Duodenal mucosa (tissue), 2 donors: ENCODE measurements around the gene KLF8.
A peak's percentile ranks its signal among the peaks of the same experiment; 100 is the strongest.

Experiments
- H3K27ac ChIP-seq: one replicate; pipeline ENCODE4 v1.7.0; 2013; ENCODE audit warnings: low read depth, low read length
- H3K27me3 ChIP-seq, 2 donors: one replicate each; pipeline ENCODE4 v1.7.0; 2013; ENCODE audit warnings: low read length in 2 of 2, control low read depth in 1 of 2; ENCODE audit not compliant: insufficient read depth in 2 of 2, control insufficient read depth in 1 of 2
- H3K36me3 ChIP-seq, 2 donors: one replicate each; pipeline ENCODE4 v1.7.0; 2013; ENCODE audit warnings: low read length in 2 of 2, control low read depth in 1 of 2; ENCODE audit not compliant: insufficient read depth in 2 of 2, control insufficient read depth in 1 of 2
- H3K4me1 ChIP-seq, 2 donors: one replicate each; pipeline ENCODE4 v1.7.0; 2013; ENCODE audit warnings: low read length in 2 of 2, control low read depth in 1 of 2; ENCODE audit not compliant: insufficient read depth in 2 of 2, control insufficient read depth in 1 of 2
- H3K4me3 ChIP-seq, 2 donors: one replicate each; pipeline ENCODE4 v1.7.0; 2013; ENCODE audit warnings: low read length in 2 of 2, low read depth in 1 of 2
- H3K9ac ChIP-seq, 2 donors: one replicate each; pipeline ENCODE4 v1.7.0; 2013; ENCODE audit warnings: low read length in 2 of 2, low read depth in 1 of 2
- H3K9me3 ChIP-seq, 2 donors: one replicate each; pipeline ENCODE4 v1.7.0; 2013; ENCODE audit warnings: low read length in 2 of 2, control low read depth in 1 of 2; ENCODE audit not compliant: control insufficient read depth in 1 of 2

Gene KLF8

GRCh38 chrX:56233100-56233499 lies 944 bp downstream of the KLF8 start:
- H3K4me1 ChIP-seq, result no peaks in the 10 kb centered on the region
- H3K9ac ChIP-seq, result peak overlapping the region in 1 of 2 donors; percentile 10
- H3K27me3 ChIP-seq, result no peaks in the 10 kb centered on the region
- H3K4me3 ChIP-seq, result peak overlapping the region; percentile 53 to 69
- H3K36me3 ChIP-seq, result no peaks in the 10 kb centered on the region
- no peak overlapping the region for H3K27ac ChIP-seq
- H3K9me3 ChIP-seq, result no peaks in the 10 kb centered on the region

DNA sequence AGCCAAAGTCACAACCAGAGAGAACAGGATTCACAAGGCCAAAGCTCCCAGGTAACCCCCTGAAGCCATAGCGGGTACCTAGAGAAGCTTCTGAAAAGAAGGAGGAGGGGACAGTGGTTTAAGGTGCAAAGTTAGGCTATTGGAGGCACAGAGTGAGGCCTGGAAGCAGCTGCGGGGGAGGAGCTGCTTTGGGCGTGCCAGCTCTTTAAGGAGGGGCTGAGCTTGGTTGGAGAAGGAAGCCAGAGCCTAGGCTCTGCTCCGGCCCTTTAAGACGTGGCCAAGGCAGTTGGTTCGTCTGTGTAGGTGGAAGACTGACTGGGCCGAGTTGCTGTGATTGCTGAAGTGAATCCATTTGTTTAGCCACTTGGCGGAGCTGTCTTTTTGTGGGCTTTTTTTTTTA lies 1.5 kb downstream of the KLF8 start:
- Histone ChIP-seq H3K4me3 (peak overlapping the region in 1 of 2 donors; percentile 53), H3K9ac (no peak overlapping the region), H3K27me3 (no peaks in the 10 kb centered on the region), H3K9me3 (no peaks in the 10 kb centered on the region), H3K4me1 (no peaks in the 10 kb centered on the region), H3K36me3 (no peaks in the 10 kb centered on the region), H3K27ac (no peak overlapping the region)

- no peaks in the 10 kb centered on the region for H3K9me3 ChIP-seq
- no peaks in the 10 kb centered on the region for H3K36me3 ChIP-seq
- no peak overlapping the region for H3K27ac ChIP-seq
- no peak overlapping the region for H3K9ac ChIP-seq
- no peaks in the 10 kb centered on the region for H3K27me3 ChIP-seq
- H3K4me1 ChIP-seq, result peaks cover 0 to 3% of the 10 kb centered on the region in 2 donors
- no peak overlapping the region for H3K4me3 ChIP-seq
Observed at GRCh38 chrX:56248492-56248891, 16.3 kb downstream of the KLF8 start.

DNA sequence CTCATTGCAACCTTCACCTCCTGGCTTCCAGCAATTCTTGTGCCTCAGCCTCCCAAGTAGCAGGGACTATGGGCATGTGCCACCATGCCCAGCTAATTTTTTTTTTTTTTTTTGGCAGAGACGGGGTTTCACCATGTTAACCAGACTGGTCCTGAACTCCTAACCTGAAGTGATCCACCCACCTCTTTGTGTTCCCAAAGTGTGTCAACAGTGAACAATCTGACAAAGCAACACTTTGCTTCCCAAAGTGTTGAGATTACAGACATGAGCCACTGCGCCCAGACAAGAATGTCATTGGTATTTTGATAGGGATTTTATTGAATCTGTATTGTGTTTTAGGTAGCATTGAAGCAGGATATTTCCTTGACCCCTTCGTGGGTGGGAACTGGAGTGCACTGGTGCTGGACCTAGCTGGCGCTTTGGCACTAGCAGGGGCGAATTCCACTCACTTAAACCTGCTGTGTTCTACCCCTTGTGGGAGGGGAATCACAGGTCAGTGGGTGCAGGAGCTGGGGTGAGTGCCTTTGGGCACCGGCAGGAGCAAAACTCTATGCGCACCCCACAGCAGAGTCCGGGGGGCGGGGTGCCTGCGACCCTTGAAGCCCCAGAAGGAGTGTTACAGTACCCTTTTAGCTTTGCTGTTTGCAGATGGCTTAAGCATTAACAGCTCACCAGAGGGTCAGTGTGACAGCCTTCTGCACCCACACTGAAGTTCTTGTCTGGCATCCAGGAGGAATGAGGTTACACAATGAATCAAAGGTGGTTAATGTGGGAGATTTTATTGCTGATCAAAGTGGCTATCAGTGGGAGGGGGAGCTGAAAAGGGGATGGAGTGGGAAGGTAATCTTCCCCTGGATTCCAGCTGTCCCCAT lies 21.9 kb downstream of the KLF8 start:
- Histone ChIP-seq H3K9me3 (no peaks in the 10 kb centered on the region), H3K36me3 (no peaks in the 10 kb centered on the region), H3K4me1 (no peaks in the 10 kb centered on the region), H3K9ac (no peak overlapping the region), H3K4me3 (no peak overlapping the region), H3K27ac (no peak overlapping the region), H3K27me3 (no peaks in the 10 kb centered on the region)

GRCh38 chrX:56268888-56269287 lies 36.7 kb downstream of the KLF8 start:
- no peak overlapping the region for H3K4me3 ChIP-seq
- H3K36me3 ChIP-seq, result peaks cover 0 to 3% of the 10 kb centered on the region in 2 donors
- no peaks in the 10 kb centered on the region for H3K4me1 ChIP-seq
- no peaks in the 10 kb centered on the region for H3K27me3 ChIP-seq
- H3K9me3 ChIP-seq, result no peaks in the 10 kb centered on the region
- no peak overlapping the region for H3K9ac ChIP-seq
- H3K27ac ChIP-seq, result no peak overlapping the region

- Histone ChIP-seq H3K9ac (no peak overlapping the region), H3K36me3 (no peaks in the 10 kb centered on the region), H3K4me3 (no peak overlapping the region), H3K27ac (no peak overlapping the region), H3K27me3 (no peaks in the 10 kb centered on the region), H3K9me3 (no peaks in the 10 kb centered on the region), H3K4me1 (no peaks in the 10 kb centered on the region)
Observed at GRCh38 chrX:56278692-56279091, 46.5 kb downstream of the KLF8 start.

GRCh38 chrX:56279863-56280262 lies 47.7 kb downstream of the KLF8 start:
- H3K9ac ChIP-seq, result no peak overlapping the region
- no peaks in the 10 kb centered on the region for H3K36me3 ChIP-seq
- no peak overlapping the region for H3K27ac ChIP-seq
- no peak overlapping the region for H3K4me3 ChIP-seq
- H3K4me1 ChIP-seq, result no peaks in the 10 kb centered on the region
- H3K9me3 ChIP-seq, result no peaks in the 10 kb centered on the region
- no peaks in the 10 kb centered on the region for H3K27me3 ChIP-seq

GRCh38 chrX:56281789-56282188 lies 49.6 kb downstream of the KLF8 start:
- no peaks in the 10 kb centered on the region for H3K27me3 ChIP-seq
- H3K27ac ChIP-seq, result no peak overlapping the region
- H3K9me3 ChIP-seq, result no peaks in the 10 kb centered on the region
- no peaks in the 10 kb centered on the region for H3K36me3 ChIP-seq
- no peaks in the 10 kb centered on the region for H3K4me1 ChIP-seq
- no peak overlapping the region for H3K9ac ChIP-seq
- H3K4me3 ChIP-seq, result no peak overlapping the region

GRCh38 chrX:56284269-56284668 lies 52.1 kb downstream of the KLF8 start:
- no peaks in the 10 kb centered on the region for H3K36me3 ChIP-seq
- no peak overlapping the region for H3K27ac ChIP-seq
- no peak overlapping the region for H3K9ac ChIP-seq
- no peak overlapping the region for H3K4me3 ChIP-seq
- no peaks in the 10 kb centered on the region for H3K9me3 ChIP-seq
- no peaks in the 10 kb centered on the region for H3K27me3 ChIP-seq
- H3K4me1 ChIP-seq, result no peaks in the 10 kb centered on the region

DNA sequence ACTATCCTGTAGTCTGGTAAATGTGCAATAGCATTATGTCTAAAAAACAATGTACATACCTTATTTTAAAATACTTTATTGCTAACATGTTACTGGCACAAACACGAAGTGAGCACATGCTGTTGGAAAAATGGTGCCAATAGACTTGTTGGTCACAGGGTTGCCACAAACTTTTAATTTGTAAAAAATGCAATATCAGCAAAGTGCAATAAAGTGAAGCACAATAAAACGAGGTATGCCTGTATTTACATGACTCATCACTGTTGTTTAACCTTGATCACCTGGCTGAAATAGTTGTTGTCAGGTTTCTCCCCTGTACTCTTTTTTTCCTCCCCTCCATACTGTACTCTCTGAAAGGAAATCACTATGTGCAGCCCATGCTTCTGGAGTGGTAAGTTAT lies 56.5 kb downstream of the KLF8 start:
- H3K4me3 ChIP-seq, result no peak overlapping the region

More for the DNA sequence above, 56.5 kb downstream of the KLF8 start:
- Histone ChIP-seq H3K27me3 (no peaks in the 10 kb centered on the region), H3K9me3 (no peaks in the 10 kb centered on the region), H3K9ac (no peak overlapping the region), H3K36me3 (no peaks in the 10 kb centered on the region), H3K27ac (no peak overlapping the region), H3K4me1 (no peaks in the 10 kb centered on the region)
